Spleen (tissue), 7 donors: ENCODE measurements around the gene RNF31.

ENCODE experiments used
- CTCF ChIP-seq, 11 experiments: fragments of 200-600 bp in 7 of 11; fragments of 450-650 bp in 4 of 11; sonication (generic) in 4 of 11; IDR thresholded peaks in 8 of 11; conservative IDR thresholded peaks in 3 of 11; 1 replicate in 7 of 11; 2 replicates in 4 of 11; pipeline versions ENCODE4 v1.4.0 to v1.8.0; 2016 to 2021; ENCODE audit warnings: antibody characterized with exemption in 11 of 11, inconsistent platforms in 4 of 11, mild to moderate bottlenecking in 1 of 11
- POLR2A ChIP-seq, 3 donors: fragments of 450-650 bp; IDR thresholded peaks; one replicate each; pipeline ENCODE4 v1.5.1; 2017; ENCODE audit warnings: antibody characterized with exemption in 3 of 3, mild to moderate bottlenecking in 1 of 3
- POLR2AphosphoS5 ChIP-seq, 3 donors: sonication (generic); formaldehyde crosslinking; IDR thresholded peaks; one replicate each; pipeline ENCODE4 v1.5.1; 2017; ENCODE audit warnings: antibody characterized with exemption in 3 of 3
- donor health status: DM: no; HTN: no; CAD: no; lungs with moderate emphysema.
- donor health status: DM: no; HTN: no; CAD: no.
- donor health status: DM: no; HTN: no; CAD: no.

DNA sequence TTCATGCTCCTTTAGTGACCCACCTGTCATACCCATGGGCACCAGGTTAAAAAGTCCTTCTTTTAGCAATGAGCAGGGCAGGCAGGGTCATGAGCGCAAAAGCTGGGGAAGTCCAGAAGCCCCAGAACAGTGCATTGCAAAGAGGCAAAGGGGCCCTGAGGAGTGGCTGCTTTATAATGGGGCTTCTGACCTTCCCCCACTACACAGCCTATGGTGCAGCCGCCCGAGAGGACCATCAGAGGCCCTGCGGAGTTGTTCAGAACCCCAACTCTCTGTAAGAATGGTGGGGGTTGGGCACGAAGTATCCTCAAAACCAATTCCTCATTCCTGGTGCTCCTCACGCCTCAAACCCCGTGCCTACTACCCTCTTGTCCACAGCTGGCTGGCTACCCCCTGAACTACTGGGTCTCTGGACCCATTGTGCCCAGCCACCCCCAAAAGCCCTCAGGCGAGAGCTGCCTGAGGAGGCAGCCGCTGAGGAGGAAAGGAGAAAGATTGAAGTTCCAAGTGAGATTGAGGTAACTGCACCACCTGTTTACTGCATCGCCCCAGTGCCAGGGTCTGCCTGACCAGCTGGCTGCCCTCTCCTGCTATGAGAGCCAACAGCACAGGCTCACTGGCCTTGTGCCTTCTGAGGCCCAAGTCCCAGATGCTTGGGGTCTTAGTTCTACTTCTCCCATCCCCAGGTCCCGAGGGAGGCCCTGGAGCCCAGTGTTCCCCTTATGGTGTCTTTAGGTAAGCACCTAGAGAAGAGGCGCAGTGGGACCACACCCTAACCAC lies 31.3 kb downstream of the RNF31 start:
- TF ChIP-seq CTCF (IDR thresholded peaks at IDR 0.05 in 8 of 11, conservative IDR thresholded peaks at IDR 0.05 in 3 of 11) (no peak), POLR2AphosphoS5 (IDR thresholded peaks at IDR 0.05) (no peak), POLR2A (IDR thresholded peaks at IDR 0.05) (no peak)
